ENCODE data around the gene SYNRG. TPM values are rescaled to one million over a fixed set of nuclear protein-coding genes. Genes with fewer than 3 reads are reported as not detected.

SYNRG gene
- total and polyA plus RNA-seq, 2 of the 13 experiments (the other 11 are each of a cell fraction or from before 2014, with no cell fraction given), result 7.3 to 8.7 TPM

GRCh38 chr17:37643118-37643766 lies 34.0 kb upstream of the SYNRG start, which contains the start of gene DDX52 (continued):
- TF ChIP-seq KLF15 (CRISPR knock-in tag; IDR thresholded peaks at IDR 0.05; ENCODE audit: borderline replicate concordance) (no peak), NFE2 (CRISPR knock-in tag; IDR thresholded peaks at IDR 0.05) (no peak), NONO (IDR thresholded peaks at IDR 0.05) (no peak), NONO (CRISPR knock-in tag; conservative IDR thresholded peaks at IDR 0.05) (no peak), ZNF619 (CRISPR knock-in tag; IDR thresholded peaks at IDR 0.05) (no peak), ZNF572 (CRISPR knock-in tag; IDR thresholded peaks at IDR 0.05) (no peak), ZKSCAN1 (IDR thresholded peaks at IDR 0.05; ENCODE audit: low read length) (no peak), SP2 (CRISPR knock-in tag; IDR thresholded peaks at IDR 0.05) (no peak), ZBTB33 (CRISPR knock-in tag; IDR thresholded peaks at IDR 0.05) (no peak), TMF1 (CRISPR knock-in tag; IDR thresholded peaks at IDR 0.05; ENCODE audit: low read depth) (no peak), KAT7 (CRISPR knock-in tag; IDR thresholded peaks at IDR 0.05; ENCODE audit: borderline replicate concordance) (peak; percentile 62; the same call in 1 of the 2 replicates), ZBTB38 (CRISPR knock-in tag; IDR thresholded peaks at IDR 0.05) (no peak), ZNF253 (CRISPR knock-in tag; IDR thresholded peaks at IDR 0.05; ENCODE audit: borderline replicate concordance) (no peak), ATRX (CRISPR knock-in tag; IDR thresholded peaks at IDR 0.05; ENCODE audit: borderline replicate concordance) (no peak), ATF4 (CRISPR knock-in tag; IDR thresholded peaks at IDR 0.05) (no peak), ZMYM2 (CRISPR knock-in tag; IDR thresholded peaks at IDR 0.05) (no peak), ATM (IDR thresholded peaks at IDR 0.05; ENCODE audit: borderline replicate concordance) (no peak), ARNTL (CRISPR knock-in tag; IDR thresholded peaks at IDR 0.05) (no peak), ZBTB14 (CRISPR knock-in tag; IDR thresholded peaks at IDR 0.05) (no peak), CHD2 (IDR thresholded peaks at IDR 0.05; ENCODE audit: low read depth, low read length) (no peak), RBM39 (IDR thresholded peaks at IDR 0.05; ENCODE audit: low read depth, low read length, poor library complexity, severe bottlenecking) (no peak), ZNF530 (CRISPR knock-in tag; IDR thresholded peaks at IDR 0.05; ENCODE audit: low read depth) (no peak), ZNF597 (CRISPR knock-in tag; IDR thresholded peaks at IDR 0.05) (no peak), SRSF4 (IDR thresholded peaks at IDR 0.05; ENCODE audit: low read depth, low read length, poor library complexity, severe bottlenecking) (no peak), ZNF451 (CRISPR knock-in tag; IDR thresholded peaks at IDR 0.05) (no peak)
- TF ChIP-seq, protein P1, sequence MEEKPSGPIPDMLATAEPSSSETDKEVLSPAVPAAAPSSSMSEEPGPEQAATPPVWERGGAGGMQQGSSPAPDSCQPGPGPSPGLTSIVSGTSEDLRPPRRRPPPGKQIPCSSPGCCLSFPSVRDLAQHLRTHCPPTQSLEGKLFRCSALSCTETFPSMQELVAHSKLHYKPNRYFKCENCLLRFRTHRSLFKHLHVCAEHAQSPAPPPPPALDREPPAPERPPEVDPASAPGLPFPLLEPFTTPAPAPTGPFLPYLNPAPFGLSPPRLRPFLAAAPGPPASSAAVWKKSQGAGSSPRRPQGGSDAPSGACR (CRISPR knock-in tag; IDR thresholded peaks at IDR 0.05), result no peak

Data from HepG2 (cell line).